GM12874 (cell line): Measurements from ENCODE around the gene FNBP1L.

Source experiments
- TF ChIP-seq, protein P1 (sequence below): IDR thresholded peaks from 2 replicates; pipeline ENCODE4 v1.5.1; 2011; ENCODE audit warnings: low read depth, mild to moderate bottlenecking, control low read depth, low read length, moderate library complexity; ENCODE audit not compliant: insufficient read depth

Gene FNBP1L

DNA sequence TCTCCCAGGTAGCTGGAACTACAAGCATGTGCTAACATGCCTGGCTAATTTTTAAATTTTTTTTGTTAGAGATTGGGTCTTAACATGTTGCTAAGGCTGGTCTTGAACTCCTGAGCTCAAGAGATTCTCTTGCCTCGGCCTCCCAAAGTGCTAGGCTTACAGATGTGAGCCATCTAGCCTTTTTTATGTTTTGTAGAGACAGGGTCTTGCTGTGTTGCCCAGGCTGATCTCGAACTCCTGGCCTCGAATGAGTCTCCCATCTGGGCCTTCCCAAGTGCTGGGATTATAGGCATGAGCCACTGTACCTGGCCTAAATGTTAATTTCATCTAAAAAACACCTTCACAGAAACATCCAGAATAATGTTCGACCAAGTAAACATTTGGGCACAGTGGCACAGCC lies 48.6 kb downstream of the FNBP1L start:
- TF ChIP-seq, protein P1, sequence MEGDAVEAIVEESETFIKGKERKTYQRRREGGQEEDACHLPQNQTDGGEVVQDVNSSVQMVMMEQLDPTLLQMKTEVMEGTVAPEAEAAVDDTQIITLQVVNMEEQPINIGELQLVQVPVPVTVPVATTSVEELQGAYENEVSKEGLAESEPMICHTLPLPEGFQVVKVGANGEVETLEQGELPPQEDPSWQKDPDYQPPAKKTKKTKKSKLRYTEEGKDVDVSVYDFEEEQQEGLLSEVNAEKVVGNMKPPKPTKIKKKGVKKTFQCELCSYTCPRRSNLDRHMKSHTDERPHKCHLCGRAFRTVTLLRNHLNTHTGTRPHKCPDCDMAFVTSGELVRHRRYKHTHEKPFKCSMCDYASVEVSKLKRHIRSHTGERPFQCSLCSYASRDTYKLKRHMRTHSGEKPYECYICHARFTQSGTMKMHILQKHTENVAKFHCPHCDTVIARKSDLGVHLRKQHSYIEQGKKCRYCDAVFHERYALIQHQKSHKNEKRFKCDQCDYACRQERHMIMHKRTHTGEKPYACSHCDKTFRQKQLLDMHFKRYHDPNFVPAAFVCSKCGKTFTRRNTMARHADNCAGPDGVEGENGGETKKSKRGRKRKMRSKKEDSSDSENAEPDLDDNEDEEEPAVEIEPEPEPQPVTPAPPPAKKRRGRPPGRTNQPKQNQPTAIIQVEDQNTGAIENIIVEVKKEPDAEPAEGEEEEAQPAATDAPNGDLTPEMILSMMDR: no peak

DNA sequence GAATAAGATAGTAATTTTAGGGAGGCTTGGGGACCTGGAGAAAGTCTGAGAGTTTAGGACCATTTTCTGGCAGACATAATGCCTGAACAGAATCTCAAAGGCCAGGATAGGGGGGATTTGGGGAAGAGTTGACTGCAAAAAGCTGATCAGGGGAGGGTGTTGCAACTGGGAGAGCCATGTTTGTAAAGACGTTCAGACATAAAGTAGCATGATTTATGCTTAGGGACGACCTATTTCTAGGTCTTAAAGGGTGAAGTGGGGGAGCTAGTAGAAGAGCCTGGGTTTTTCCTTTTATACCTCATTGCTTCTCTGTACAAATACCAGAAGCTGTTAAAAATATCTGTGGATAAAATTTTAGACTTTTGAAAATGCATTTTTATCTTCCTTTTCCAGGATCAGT lies 51.2 kb downstream of the FNBP1L start:
- TF ChIP-seq, protein P1: no peak

- TF ChIP-seq, protein P1: no peak
Measured at GRCh38 chr1:93499533-93499932, 51.6 kb downstream of the FNBP1L start.

GRCh38 chr1:93500275-93500674 lies 52.4 kb downstream of the FNBP1L start:
- TF ChIP-seq, protein P1: no peak

- TF ChIP-seq, protein P1: no peak
Measured at GRCh38 chr1:93501399-93501798, 53.5 kb downstream of the FNBP1L start.

DNA sequence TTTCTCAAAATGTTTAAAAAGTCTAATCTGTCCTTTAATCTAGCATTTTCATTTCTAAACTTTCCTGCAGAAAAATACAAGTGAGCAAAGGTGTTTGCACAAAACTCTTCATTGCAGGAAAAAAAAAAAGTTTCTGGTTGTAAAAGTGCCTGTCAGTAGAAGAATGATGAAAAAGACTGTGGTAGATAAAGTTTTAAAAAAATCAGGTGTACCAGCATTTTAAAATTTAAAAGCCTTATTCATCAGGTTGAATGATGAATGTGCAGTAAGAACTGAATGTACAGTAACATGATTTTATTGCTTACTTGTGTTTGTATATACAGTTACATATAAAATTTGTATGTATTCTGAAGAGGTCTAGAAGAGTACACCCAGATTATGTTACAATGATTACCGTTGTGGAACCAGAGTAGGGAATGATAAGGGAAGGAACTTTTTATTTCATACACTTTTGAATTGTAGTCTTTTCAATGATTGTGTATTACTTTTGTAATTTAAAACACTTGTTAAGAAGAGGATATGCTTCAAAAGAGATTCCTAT lies 54.0 kb downstream of the FNBP1L start:
- TF ChIP-seq, protein P1: no peak

- TF ChIP-seq, protein P1: no peak
Measured at GRCh38 chr1:93502571-93502970, 54.7 kb downstream of the FNBP1L start.
